Right atrium auricular region (tissue), 2 donors: ENCODE data around the gene COL25A1. TPM values are rescaled to one million over a fixed set of nuclear protein-coding genes. Genes with fewer than 3 reads are reported as not detected.

Source experiments
- DNase-seq: peaks from one replicate; pipeline ENCODE4 v3.0.0-alpha.2; 2019; ENCODE audit warnings: low spot score
- H3K27ac ChIP-seq, 2 donors: fragments of 200-600 bp; sonication (generic); 1 replicate in 1 of 2; 2 replicates in 1 of 2; pipeline ENCODE4 v1.5.1; 2016 to 2019
- H3K27me3 ChIP-seq, 2 donors: fragments of 200-600 bp; sonication (generic); one replicate each; pipeline versions ENCODE4 v1.5.1 to v1.6.0; 2017 to 2019
- H3K36me3 ChIP-seq: fragments of 200-600 bp; sonication (generic); one replicate; pipeline ENCODE4 v1.5.1; 2016
- H3K4me1 ChIP-seq, 2 donors: fragments of 200-600 bp; sonication (generic); one replicate each; pipeline versions ENCODE4 v1.5.1 to v1.6.0; 2017 to 2019
- H3K4me3 ChIP-seq, 2 donors: fragments of 200-600 bp; sonication (generic); 1 replicate in 1 of 2; 2 replicates in 1 of 2; pipeline ENCODE4 v1.5.1; 2017 to 2019; ENCODE audit warnings: mild to moderate bottlenecking in 1 of 2, moderate library complexity in 1 of 2
- H3K9me3 ChIP-seq, 2 donors: fragments of 200-600 bp; sonication (generic); one replicate each; pipeline ENCODE4 v1.5.1; 2019
- CTCF ChIP-seq, 2 donors: fragments of 200-600 bp; sonication (generic); IDR thresholded peaks; one replicate each; pipeline ENCODE4 v1.5.1; 2019; ENCODE audit warnings: antibody characterized with exemption in 2 of 2
- total RNA-seq, 2 donors: library from RNA; depleted of rRNA; stranded (reverse); fragments of >200 nt; gene quantifications; one replicate each; pipeline ENCODE4 v1.1.0, GENCODE V29; 2016

COL25A1 gene
- total RNA-seq, 2 donors from 2014 or later: 0.26 to 0.59 TPM

- DNase-seq: no peak
- Histone ChIP-seq H3K27ac (no peak overlapping the region), H3K36me3 (no peaks in the 10 kb centered on the region), H3K9me3 (no peaks in the 10 kb centered on the region), H3K4me3 (no peak overlapping the region), H3K4me1 (no peaks in the 10 kb centered on the region), H3K27me3 (no peaks in the 10 kb centered on the region)
- no peak for TF ChIP-seq CTCF (IDR thresholded peaks at IDR 0.05)
Observed at GRCh38 chr4:108920395-108921087, 381.9 kb downstream of the COL25A1 start.

DNA sequence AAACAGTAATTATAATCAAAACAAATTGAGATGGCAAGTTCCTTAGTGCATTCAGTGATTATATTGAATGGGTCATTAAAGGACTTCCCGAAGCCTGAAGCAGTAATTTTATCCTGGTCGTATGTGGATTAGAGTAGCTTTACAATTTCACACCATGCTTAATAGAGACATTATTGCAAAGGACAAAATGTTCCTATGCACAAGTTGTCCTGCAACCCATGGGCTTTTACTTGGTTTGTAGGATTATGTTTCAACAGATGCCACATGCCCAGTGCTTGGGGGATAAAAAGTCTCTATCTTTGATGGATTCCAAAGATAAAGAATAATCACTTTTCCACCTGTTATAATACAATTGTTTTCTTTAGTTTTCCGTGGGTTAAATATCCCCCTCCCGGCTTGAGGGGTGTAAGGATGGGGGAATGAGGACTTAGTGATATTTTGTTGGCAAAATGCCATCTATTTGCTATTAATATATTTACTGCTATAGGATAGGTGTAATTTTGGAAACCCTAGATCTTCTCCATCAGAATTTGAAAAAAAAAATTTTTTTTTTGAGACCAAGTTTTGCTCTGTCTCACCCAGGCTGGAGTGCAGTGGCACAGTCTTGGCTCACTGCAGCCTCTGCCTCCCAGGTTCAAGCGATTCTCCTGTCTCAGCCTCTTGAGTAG lies 383.1 kb downstream of the COL25A1 start:
- H3K4me3 ChIP-seq: no peak overlapping the region
- no peak overlapping the region for H3K27ac ChIP-seq
- no peaks in the 10 kb centered on the region for H3K27me3 ChIP-seq
- no peaks in the 10 kb centered on the region for H3K4me1 ChIP-seq
- no peak for TF ChIP-seq CTCF (IDR thresholded peaks at IDR 0.05)
- no peak for DNase-seq
- H3K36me3 ChIP-seq: no peaks in the 10 kb centered on the region
- H3K9me3 ChIP-seq: no peaks in the 10 kb centered on the region

GRCh38 chr4:108917255-108917654 lies 385.2 kb downstream of the COL25A1 start:
- Histone ChIP-seq H3K9me3 (no peaks in the 10 kb centered on the region), H3K27ac (no peak overlapping the region), H3K4me1 (no peaks in the 10 kb centered on the region), H3K4me3 (no peak overlapping the region), H3K36me3 (no peaks in the 10 kb centered on the region), H3K27me3 (no peaks in the 10 kb centered on the region)
- no peak for DNase-seq
- no peak for TF ChIP-seq CTCF (IDR thresholded peaks at IDR 0.05)

GRCh38 chr4:108916638-108917037 lies 385.8 kb downstream of the COL25A1 start:
- no peaks in the 10 kb centered on the region for H3K36me3 ChIP-seq
- no peak for TF ChIP-seq CTCF (IDR thresholded peaks at IDR 0.05)
- DNase-seq: no peak
- H3K27me3 ChIP-seq: no peaks in the 10 kb centered on the region
- H3K9me3 ChIP-seq: no peaks in the 10 kb centered on the region
- H3K4me1 ChIP-seq: no peaks in the 10 kb centered on the region
- no peak overlapping the region for H3K27ac ChIP-seq
- H3K4me3 ChIP-seq: no peak overlapping the region

GRCh38 chr4:108906866-108907367 lies 395.5 kb downstream of the COL25A1 start:
- Histone ChIP-seq H3K9me3 (no peaks in the 10 kb centered on the region), H3K27me3 (no peaks in the 10 kb centered on the region), H3K4me1 (no peaks in the 10 kb centered on the region), H3K4me3 (no peak overlapping the region), H3K27ac (no peak overlapping the region), H3K36me3 (no peaks in the 10 kb centered on the region)
- no peak for DNase-seq
- no peak for TF ChIP-seq CTCF (IDR thresholded peaks at IDR 0.05)
